K562 (cell line): ENCODE results near the gene SMARCD2. TPM values are rescaled to one million over a fixed set of nuclear protein-coding genes. Genes with fewer than 3 reads are reported as not detected.

ENCODE experiments used
- ARID4B ChIP-seq: sonication (generic); formaldehyde crosslinking; IDR thresholded peaks from 2 replicates; pipeline ENCODE4 v1.8.0; 2022; ENCODE audit warnings: mild to moderate bottlenecking, missing genetic modification reagents
- CREB1 ChIP-seq, 2 experiments: sonication (generic) in 1 of 2; formaldehyde crosslinking in 1 of 2; IDR thresholded peaks; 2 replicates each; pipeline versions ENCODE4 v1.6.1 to v1.8.0; 2012 to 2022; ENCODE audit warnings: inconsistent platforms in 1 of 2, mild to moderate bottlenecking in 1 of 2, missing genetic modification reagents in 1 of 2, moderate library complexity in 1 of 2
- E2F4 ChIP-seq: sonication (generic); formaldehyde crosslinking; IDR thresholded peaks from 2 replicates; pipeline ENCODE4 v1.8.0; 2022; ENCODE audit warnings: mild to moderate bottlenecking, low read depth, missing genetic modification reagents
- FOXA3 ChIP-seq, 2 experiments: fragments of 450-650 bp in 1 of 2; sonication (generic) in 1 of 2; formaldehyde crosslinking; IDR thresholded peaks in 1 of 2; conservative IDR thresholded peaks in 1 of 2; 2 replicates each; pipeline versions ENCODE4 v1.4.0 to v1.8.0; 2020 to 2022; ENCODE audit warnings: mild to moderate bottlenecking in 2 of 2, missing genetic modification reagents in 1 of 2
- FOXK1 ChIP-seq: sonication (generic); formaldehyde crosslinking; IDR thresholded peaks from 2 replicates; pipeline ENCODE4 v1.8.0; 2022; ENCODE audit warnings: missing genetic modification reagents, mild to moderate bottlenecking, borderline replicate concordance
- HNRNPH1 ChIP-seq: fragments of 200-400 bp; formaldehyde crosslinking; optimal IDR thresholded peaks from 2 replicates; pipeline ENCODE3; 2017; ENCODE audit warnings: low read depth, mild to moderate bottlenecking, low read length, moderate library complexity
- ILK ChIP-seq: fragments of 450-650 bp; IDR thresholded peaks from 2 replicates; pipeline ENCODE4 v1.6.1; 2016; ENCODE audit warnings: missing genetic modification characterization, low read depth, mild to moderate bottlenecking, missing compliant biosample characterization, moderate library complexity, borderline replicate concordance
- NFATC3 ChIP-seq: fragments of 450-650 bp; IDR thresholded peaks from 2 replicates; pipeline ENCODE4 v1.6.1; 2017; ENCODE audit warnings: mild to moderate bottlenecking
- RHOXF2B ChIP-seq: fragments of 250-450 bp; sonication (Bioruptor Pico); conservative IDR thresholded peaks from 2 replicates; pipeline ENCODE4 v1.5.1; 2021
- TARDBP ChIP-seq: fragments of 450-650 bp; IDR thresholded peaks from 2 replicates; pipeline ENCODE4 v1.6.1; 2016
- TOE1 ChIP-seq, 2 experiments: fragments of 450-650 bp in 1 of 2; sonication (generic) in 1 of 2; formaldehyde crosslinking in 1 of 2; IDR thresholded peaks; 2 replicates each; pipeline versions ENCODE4 v1.7.1 to v1.8.0; 2016 to 2022; ENCODE audit warnings: borderline replicate concordance in 2 of 2, mild to moderate bottlenecking in 2 of 2, antibody characterized with exemption in 1 of 2, inconsistent platforms in 1 of 2, low read depth in 1 of 2, missing genetic modification reagents in 1 of 2, moderate library complexity in 1 of 2
- ZNF3 ChIP-seq: fragments of 250-450 bp; sonication (Bioruptor Pico); IDR thresholded peaks from 2 replicates; pipeline ENCODE4 v1.5.0; 2021; ENCODE audit warnings: mild to moderate bottlenecking, moderate library complexity
- ZNF311 ChIP-seq: fragments of 250-450 bp; sonication (Bioruptor Pico); IDR thresholded peaks from 2 replicates; pipeline ENCODE4 v1.4.0; 2020; ENCODE audit warnings: mild to moderate bottlenecking, moderate library complexity
- ZNF324 ChIP-seq: fragments of 250-450 bp; sonication (Bioruptor Pico); IDR thresholded peaks from 2 replicates; pipeline ENCODE4 v1.4.0; 2020; ENCODE audit warnings: mild to moderate bottlenecking
- ZNF384 ChIP-seq: IDR thresholded peaks from 2 replicates; pipeline ENCODE4 v1.6.1; 2012; ENCODE audit warnings: low read depth, low read length, improper control_type of control experiment
- ZNF740 ChIP-seq, 3 experiments: fragments of 200-800 bp in 1 of 3; sonication (Bioruptor generic) in 1 of 3; sonication (generic) in 1 of 3; formaldehyde crosslinking in 1 of 3; IDR thresholded peaks; 2 replicates each; pipeline versions ENCODE4 v1.6.1 to v1.8.0; 2016 to 2022; ENCODE audit warnings: mild to moderate bottlenecking in 2 of 3, missing compliant biosample characterization in 2 of 3, missing genetic modification characterization in 2 of 3, missing genetic modification reagents in 1 of 3
- polyA plus RNA-seq, 8 experiments: library from polyadenylated mRNA; depleted of rRNA in 4 of 8; stranded (reverse) in 5 of 8; unstranded in 3 of 8; fragments of >200 nt; fragmentation: Nextera tagmentation in 2 of 8; fragmentation: Illumina TruSeq in 1 of 8; extraction: Ambion mirVana in 2 of 8; extraction: Trizol in 1 of 8; gene quantifications; 2 replicates each; pipeline versions ENCODE4 v1.2.1 to v1.2.3, GENCODE V29; 2011 to 2014; ENCODE audit warnings: inconsistent platforms in 1 of 8, missing spikeins in 1 of 8
- total RNA-seq, 7 experiments: library from RNA; depleted of rRNA in 6 of 7; stranded (reverse); fragments of >200 nt in 6 of 7; fragmentation: Illumina TruSeq in 2 of 7; extraction: Trizol in 2 of 7; gene quantifications; 2 replicates each; pipeline versions ENCODE4 v1.2.1 to v1.2.3, GENCODE V29; 2011 to 2021; ENCODE audit warnings: low replicate concordance in 1 of 7

Gene SMARCD2
- total and polyA plus RNA-seq, 9 of the 15 experiments (the other 6 are each of a cell fraction or from before 2014, with no cell fraction given) = 1.7 to 114 (median 90.3) TPM

GRCh38 chr17:63848834-63849689 is 6.6 kb upstream of the SMARCD2 start (continued):
- no peak for TF ChIP-seq ZNF740 (CRISPR knock-in tag; IDR thresholded peaks at IDR 0.05)
- peak in 1 of 2 experiments; percentile 28; a peak in 1 of 4 replicates for TF ChIP-seq ZNF740 (tag; IDR thresholded peaks at IDR 0.05)
- no peak for TF ChIP-seq RHOXF2B (CRISPR knock-in tag)
- TF ChIP-seq ILK (tag) = no peak
- TF ChIP-seq TARDBP = peak; percentile 62; the same call in 1 of the 2 replicates
- TF ChIP-seq FOXK1 (CRISPR knock-in tag) = peak; percentile 93
- TF ChIP-seq ZNF384 = no peak
- no peak for TF ChIP-seq ZNF324
- no peak; the same call in 1 of the 2 replicates for TF ChIP-seq ARID4B (CRISPR knock-in tag)
- no peak for TF ChIP-seq HNRNPH1
- no peak; the same call in 1 of the 2 replicates for TF ChIP-seq ZNF311 (CRISPR knock-in tag)
- TF ChIP-seq FOXA3 (CRISPR knock-in tag; conservative IDR thresholded peaks at IDR 0.05 in 1 of 2, IDR thresholded peaks at IDR 0.05 in 1 of 2) = peak; percentile 5 to 79; a peak in 2 of 4 replicates
- no peak for TF ChIP-seq ZNF3 (CRISPR knock-in tag)
- TF ChIP-seq CREB1 (IDR thresholded peaks at IDR 0.05) = peak; percentile 93
- peak; percentile 98 for TF ChIP-seq CREB1 (CRISPR knock-in tag; IDR thresholded peaks at IDR 0.05)
- no peak for TF ChIP-seq NFATC3
- peak; percentile 92 for TF ChIP-seq E2F4
- peak; percentile 99 for TF ChIP-seq TOE1 (IDR thresholded peaks at IDR 0.05; ENCODE audit: borderline replicate concordance)
- peak; percentile 89; the same call in 1 of the 2 replicates for TF ChIP-seq TOE1 (CRISPR knock-in tag; IDR thresholded peaks at IDR 0.05; ENCODE audit: borderline replicate concordance, low read depth)
